ENCODE measurements around the gene TENM4.

The TENM4 gene

GRCh38 chr11:78796956-78797355 lies 643.9 kb downstream of the TENM4 start:
- Mint-ChIP-seq H3K9me3 (no peaks in the 10 kb centered on the region), H3K4me1 (ENCODE audit: low read depth) (no peaks in the 10 kb centered on the region), H3K36me3 (ENCODE audit: low read depth) (no peaks in the 10 kb centered on the region), H3K27ac (no peak overlapping the region), H3K4me3 (no peak overlapping the region), H3K27me3 (peaks cover 14% of the 10 kb centered on the region)
- no peak for DNase-seq

GRCh38 chr11:78795621-78796261 lies 645.1 kb downstream of the TENM4 start:
- Mint-ChIP-seq H3K4me1 (ENCODE audit: low read depth) (no peaks in the 10 kb centered on the region), H3K27me3 (peaks cover 17% of the 10 kb centered on the region), H3K9me3 (no peaks in the 10 kb centered on the region), H3K4me3 (no peak overlapping the region), H3K27ac (no peak overlapping the region), H3K36me3 (ENCODE audit: low read depth) (no peaks in the 10 kb centered on the region)
- no peak for DNase-seq

DNA sequence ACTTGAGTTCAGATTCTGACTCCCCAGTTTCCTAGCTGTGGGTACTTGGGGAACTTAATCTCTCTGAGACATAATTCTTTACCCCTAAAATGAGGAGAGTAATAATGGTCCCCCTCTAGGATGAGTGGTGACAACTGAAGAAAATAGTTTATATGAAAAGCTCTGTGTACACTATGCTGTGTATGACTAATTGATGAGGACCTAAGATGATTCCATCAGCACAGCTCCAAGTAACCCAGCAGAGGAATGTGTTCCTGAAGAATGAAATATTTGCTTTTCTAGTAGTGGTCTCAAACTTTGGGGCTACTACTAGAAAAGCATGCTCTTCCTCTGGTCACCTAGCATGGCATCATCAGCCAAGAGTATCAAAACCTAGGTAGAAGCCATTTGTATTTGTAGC lies 648.9 kb downstream of the TENM4 start:
- Mint-ChIP-seq H3K4me1 (ENCODE audit: low read depth) (no peaks in the 10 kb centered on the region), H3K27ac (no peak overlapping the region), H3K36me3 (ENCODE audit: low read depth) (no peaks in the 10 kb centered on the region), H3K27me3 (peaks cover 17% of the 10 kb centered on the region), H3K9me3 (no peaks in the 10 kb centered on the region), H3K4me3 (no peak overlapping the region)
- DNase-seq: no peak

DNA sequence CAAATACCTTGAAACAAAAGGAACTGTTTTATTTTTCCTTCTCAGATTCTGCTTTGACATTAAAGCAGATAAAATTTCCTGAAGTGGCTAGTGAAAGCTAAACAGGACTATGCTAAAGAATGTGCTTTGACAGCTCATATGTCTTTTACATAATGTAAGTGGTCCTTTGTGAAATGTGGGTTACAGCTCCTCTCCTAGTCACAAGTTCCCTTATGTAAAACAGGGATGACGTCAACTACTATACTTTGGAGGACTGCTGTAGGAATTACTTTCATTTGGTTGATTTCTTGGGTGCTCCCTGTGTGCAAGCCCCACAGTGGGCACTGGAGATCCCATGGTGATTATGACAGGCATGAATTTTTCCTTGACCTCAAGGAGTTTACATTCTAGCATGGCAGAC lies 649.6 kb downstream of the TENM4 start:
- Mint-ChIP-seq H3K4me1 (ENCODE audit: low read depth) (no peaks in the 10 kb centered on the region), H3K4me3 (no peak overlapping the region), H3K27ac (no peak overlapping the region), H3K27me3 (peaks cover 17% of the 10 kb centered on the region), H3K9me3 (no peaks in the 10 kb centered on the region), H3K36me3 (ENCODE audit: low read depth) (no peaks in the 10 kb centered on the region)
- no peak for DNase-seq

- Mint-ChIP-seq H3K27me3 (peaks cover 17% of the 10 kb centered on the region), H3K9me3 (no peaks in the 10 kb centered on the region), H3K4me3 (no peak overlapping the region), H3K27ac (no peak overlapping the region), H3K4me1 (ENCODE audit: low read depth) (no peaks in the 10 kb centered on the region), H3K36me3 (ENCODE audit: low read depth) (no peaks in the 10 kb centered on the region)
- DNase-seq: no peak
Measured at GRCh38 chr11:78790784-78791183, 650.0 kb downstream of the TENM4 start.

DNA sequence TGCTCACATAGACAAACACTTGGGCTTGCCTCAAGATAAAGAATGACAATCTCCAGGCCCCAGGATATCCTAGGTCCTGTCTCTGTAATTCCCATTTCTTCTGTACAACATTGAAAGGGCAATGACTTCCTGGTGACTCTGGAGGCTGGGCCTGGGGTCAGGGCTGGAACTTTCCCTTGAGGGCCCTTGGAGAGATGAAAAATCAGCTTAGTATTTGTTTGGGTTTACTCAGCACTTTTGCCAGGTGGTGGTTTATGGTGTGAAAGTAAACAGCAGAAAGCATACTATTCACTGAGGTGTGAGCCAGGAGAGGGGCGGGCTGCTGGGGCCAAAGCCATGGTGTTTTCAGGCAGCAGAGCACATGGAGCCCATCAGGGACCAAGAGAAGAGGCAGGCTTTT lies 651.5 kb downstream of the TENM4 start:
- Mint-ChIP-seq H3K4me1 (ENCODE audit: low read depth) (no peaks in the 10 kb centered on the region), H3K9me3 (no peaks in the 10 kb centered on the region), H3K27ac (no peak overlapping the region), H3K27me3 (peaks cover 12% of the 10 kb centered on the region), H3K4me3 (no peak overlapping the region), H3K36me3 (ENCODE audit: low read depth) (no peaks in the 10 kb centered on the region)
- DNase-seq: no peak

DNA sequence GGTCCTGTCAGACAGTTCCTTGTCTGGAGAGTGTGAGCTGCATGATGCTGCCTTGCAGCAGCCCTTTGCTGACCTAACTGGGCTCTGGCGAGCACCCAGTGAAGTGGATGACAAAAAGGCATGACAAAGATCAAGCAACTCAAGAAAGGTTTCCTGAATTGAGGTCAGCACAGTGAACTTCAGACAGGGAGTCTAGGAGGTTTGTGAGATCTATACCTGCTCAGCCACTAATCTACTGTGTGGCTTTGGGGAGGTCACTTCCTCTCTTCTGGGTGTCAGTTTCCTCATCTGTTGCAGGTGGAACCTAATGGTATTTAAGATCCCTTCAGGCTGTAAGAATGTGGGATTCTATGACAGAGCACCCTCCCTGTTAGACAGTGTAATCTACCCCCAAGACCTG lies 652.3 kb downstream of the TENM4 start:
- H3K9me3 Mint-ChIP-seq: no peaks in the 10 kb centered on the region
- no peak for DNase-seq
- H3K4me3 Mint-ChIP-seq: no peak overlapping the region
- H3K27me3 Mint-ChIP-seq: peaks cover 5% of the 10 kb centered on the region
- H3K36me3 Mint-ChIP-seq (ENCODE audit: low read depth): no peaks in the 10 kb centered on the region
- no peak overlapping the region for H3K27ac Mint-ChIP-seq
- no peaks in the 10 kb centered on the region for H3K4me1 Mint-ChIP-seq (ENCODE audit: low read depth)

GRCh38 chr11:78787696-78788095 lies 653.1 kb downstream of the TENM4 start:
- H3K27me3 Mint-ChIP-seq: peaks cover 3% of the 10 kb centered on the region
- H3K9me3 Mint-ChIP-seq: no peaks in the 10 kb centered on the region
- no peaks in the 10 kb centered on the region for H3K4me1 Mint-ChIP-seq (ENCODE audit: low read depth)
- H3K4me3 Mint-ChIP-seq: no peak overlapping the region
- no peak overlapping the region for H3K27ac Mint-ChIP-seq
- H3K36me3 Mint-ChIP-seq (ENCODE audit: low read depth): no peaks in the 10 kb centered on the region
- no peak for DNase-seq

DNA sequence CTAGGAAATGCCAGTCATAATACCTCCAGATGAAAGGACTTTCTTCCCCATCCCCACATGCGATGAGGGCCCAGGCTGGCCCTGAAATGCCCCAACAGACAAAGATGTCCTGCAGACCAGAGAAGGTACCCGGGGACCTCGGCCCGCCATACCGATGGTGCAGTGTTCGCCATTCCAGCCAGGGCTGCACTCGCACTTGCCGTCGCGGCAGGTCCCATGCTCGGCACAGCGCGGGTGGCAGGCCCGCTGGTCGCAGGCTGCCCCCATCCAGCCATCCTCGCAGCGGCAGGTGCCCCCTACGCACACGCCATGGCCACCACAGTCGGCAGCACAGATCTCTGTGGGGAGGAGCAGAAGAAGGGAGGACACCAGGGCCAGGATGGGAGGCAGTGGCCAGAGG lies 654.1 kb downstream of the TENM4 start:
- H3K36me3 Mint-ChIP-seq (ENCODE audit: low read depth): no peaks in the 10 kb centered on the region
- no peak overlapping the region for H3K4me3 Mint-ChIP-seq
- no peak overlapping the region for H3K27ac Mint-ChIP-seq
- no peaks in the 10 kb centered on the region for H3K4me1 Mint-ChIP-seq (ENCODE audit: low read depth)
- DNase-seq: no peak
- no peaks in the 10 kb centered on the region for H3K9me3 Mint-ChIP-seq
- peaks cover under 1% of the 10 kb centered on the region for H3K27me3 Mint-ChIP-seq

- H3K4me1 Mint-ChIP-seq (ENCODE audit: low read depth): no peaks in the 10 kb centered on the region
- no peaks in the 10 kb centered on the region for H3K9me3 Mint-ChIP-seq
- no peaks in the 10 kb centered on the region for H3K36me3 Mint-ChIP-seq (ENCODE audit: low read depth)
- H3K4me3 Mint-ChIP-seq: no peak overlapping the region
- no peaks in the 10 kb centered on the region for H3K27me3 Mint-ChIP-seq
- H3K27ac Mint-ChIP-seq: no peak overlapping the region
- DNase-seq: no peak
Measured at GRCh38 chr11:78786086-78786485, 654.7 kb downstream of the TENM4 start.

GRCh38 chr11:78784321-78785061 lies 656.3 kb downstream of the TENM4 start:
- DNase-seq: no peak
- Mint-ChIP-seq H3K9me3 (no peaks in the 10 kb centered on the region), H3K4me3 (no peak overlapping the region), H3K36me3 (ENCODE audit: low read depth) (no peaks in the 10 kb centered on the region), H3K27ac (no peak overlapping the region), H3K4me1 (ENCODE audit: low read depth) (no peaks in the 10 kb centered on the region), H3K27me3 (no peaks in the 10 kb centered on the region)

- H3K4me1 Mint-ChIP-seq (ENCODE audit: low read depth): no peaks in the 10 kb centered on the region
- no peak for DNase-seq
- no peaks in the 10 kb centered on the region for H3K36me3 Mint-ChIP-seq (ENCODE audit: low read depth)
- no peak overlapping the region for H3K27ac Mint-ChIP-seq
- H3K9me3 Mint-ChIP-seq: no peaks in the 10 kb centered on the region
- H3K27me3 Mint-ChIP-seq: no peaks in the 10 kb centered on the region
- H3K4me3 Mint-ChIP-seq: no peak overlapping the region
Measured at GRCh38 chr11:78783846-78784245, 657.0 kb downstream of the TENM4 start.

DNA sequence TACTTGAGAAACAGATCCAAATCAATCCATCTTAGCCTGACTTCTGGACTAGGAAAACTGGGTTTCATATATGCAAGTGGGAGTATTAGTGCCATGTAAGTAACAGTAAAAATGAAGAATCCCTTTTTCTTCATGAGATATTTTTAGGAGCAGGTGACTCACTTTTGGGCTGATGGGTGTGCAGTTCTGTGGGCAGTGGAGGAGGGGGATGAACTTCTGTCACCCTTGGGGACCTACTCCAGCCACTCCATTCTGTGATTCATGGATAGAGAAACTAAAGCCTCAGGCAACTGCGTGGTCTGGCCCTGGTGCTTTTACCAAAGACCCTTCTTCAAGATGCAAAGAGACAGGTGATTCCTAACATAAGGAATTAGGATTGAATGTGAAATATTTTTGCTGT lies 657.5 kb downstream of the TENM4 start:
- no peak for DNase-seq
- no peak overlapping the region for H3K27ac Mint-ChIP-seq
- no peaks in the 10 kb centered on the region for H3K36me3 Mint-ChIP-seq (ENCODE audit: low read depth)
- H3K27me3 Mint-ChIP-seq: no peaks in the 10 kb centered on the region
- no peaks in the 10 kb centered on the region for H3K9me3 Mint-ChIP-seq
- no peaks in the 10 kb centered on the region for H3K4me1 Mint-ChIP-seq (ENCODE audit: low read depth)
- H3K4me3 Mint-ChIP-seq: no peak overlapping the region

DNA sequence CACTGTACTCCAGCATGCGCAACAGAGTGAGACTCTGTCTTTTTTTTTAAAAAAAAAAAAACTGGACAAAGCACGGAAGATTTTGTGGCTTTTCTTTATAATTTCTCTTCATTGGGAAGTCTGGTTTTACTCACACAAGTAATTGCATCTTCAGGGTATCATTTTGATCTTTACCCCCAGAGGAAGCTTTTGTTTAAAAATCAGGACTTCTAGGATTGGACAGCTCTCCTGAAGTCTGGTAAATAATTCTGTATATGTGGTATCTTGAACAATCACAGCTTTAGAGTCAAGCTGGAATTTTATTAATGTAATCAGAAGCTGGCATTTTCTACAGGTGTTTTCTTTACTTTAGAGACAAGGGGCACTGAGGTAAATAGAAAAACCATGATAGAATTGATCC lies 658.1 kb downstream of the TENM4 start:
- Mint-ChIP-seq H3K9me3 (no peaks in the 10 kb centered on the region), H3K4me1 (ENCODE audit: low read depth) (no peaks in the 10 kb centered on the region), H3K27me3 (no peaks in the 10 kb centered on the region), H3K4me3 (no peak overlapping the region), H3K36me3 (ENCODE audit: low read depth) (no peaks in the 10 kb centered on the region), H3K27ac (no peak overlapping the region)
- no peak for DNase-seq

GRCh38 chr11:78780889-78781288 lies 659.9 kb downstream of the TENM4 start:
- Mint-ChIP-seq H3K9me3 (no peaks in the 10 kb centered on the region), H3K4me3 (no peak overlapping the region), H3K4me1 (ENCODE audit: low read depth) (no peaks in the 10 kb centered on the region), H3K36me3 (ENCODE audit: low read depth) (no peaks in the 10 kb centered on the region), H3K27ac (no peak overlapping the region), H3K27me3 (no peaks in the 10 kb centered on the region)
- DNase-seq: no peak
